HPDE6-E6E7 (cell line): ENCODE results near the gene CDC42EP3.

ENCODE experiments used
- DNase-seq: peaks from one replicate; pipeline ENCODE4 v3.0.0; 2011; ENCODE audit warnings: missing footprints; ENCODE audit errors: extremely low spot score

The CDC42EP3 gene, protein sequence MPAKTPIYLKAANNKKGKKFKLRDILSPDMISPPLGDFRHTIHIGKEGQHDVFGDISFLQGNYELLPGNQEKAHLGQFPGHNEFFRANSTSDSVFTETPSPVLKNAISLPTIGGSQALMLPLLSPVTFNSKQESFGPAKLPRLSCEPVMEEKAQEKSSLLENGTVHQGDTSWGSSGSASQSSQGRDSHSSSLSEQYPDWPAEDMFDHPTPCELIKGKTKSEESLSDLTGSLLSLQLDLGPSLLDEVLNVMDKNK

GRCh38 chr2:37671009-37671815 lies at the start of gene CDC42EP3:
TSS of gene CDC42EP3 (minus strand) at chr2:37671642. CDS start at chr2:37646587, 25,055 bp downstream.
- peak; percentile 42 for DNase-seq

GRCh38 chr2:37721201-37721560 lies 49.7 kb upstream of the CDC42EP3 start:
- no peak for DNase-seq

- DNase-seq: no peak
These were observed 49.2 kb upstream of the CDC42EP3 start for GRCh38 chr2:37720533-37721200.

DNA sequence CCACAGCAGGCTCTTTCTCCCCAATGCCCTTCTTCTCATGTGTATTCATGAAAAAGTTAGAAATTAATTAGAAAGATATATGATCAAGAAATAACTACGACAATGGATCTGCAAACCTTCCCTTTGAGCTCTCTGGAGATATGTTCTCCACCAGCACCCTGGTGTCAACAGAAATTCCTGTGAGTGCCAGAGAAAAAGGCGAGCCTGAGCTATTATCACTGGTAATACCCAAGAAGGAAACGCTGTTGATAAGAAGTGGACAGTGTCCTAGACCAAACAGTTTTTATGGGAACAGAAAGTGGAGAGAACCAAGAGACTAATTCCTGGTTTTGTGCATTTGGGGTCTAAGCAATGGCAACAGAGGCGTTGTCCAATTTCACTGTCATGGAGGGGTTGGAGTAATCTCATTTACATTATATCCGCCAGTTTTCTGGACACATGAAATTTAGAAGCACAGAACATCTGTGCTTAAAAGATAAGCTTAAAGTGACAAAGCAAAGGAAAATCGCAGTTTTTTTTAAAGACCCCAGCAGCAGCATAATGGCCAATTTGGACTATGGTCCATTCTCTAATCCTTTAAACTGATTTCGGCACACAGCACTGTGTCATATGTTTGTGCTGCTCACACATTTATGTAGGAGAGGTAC lies 47.2 kb upstream of the CDC42EP3 start:
- DNase-seq: no peak

DNA sequence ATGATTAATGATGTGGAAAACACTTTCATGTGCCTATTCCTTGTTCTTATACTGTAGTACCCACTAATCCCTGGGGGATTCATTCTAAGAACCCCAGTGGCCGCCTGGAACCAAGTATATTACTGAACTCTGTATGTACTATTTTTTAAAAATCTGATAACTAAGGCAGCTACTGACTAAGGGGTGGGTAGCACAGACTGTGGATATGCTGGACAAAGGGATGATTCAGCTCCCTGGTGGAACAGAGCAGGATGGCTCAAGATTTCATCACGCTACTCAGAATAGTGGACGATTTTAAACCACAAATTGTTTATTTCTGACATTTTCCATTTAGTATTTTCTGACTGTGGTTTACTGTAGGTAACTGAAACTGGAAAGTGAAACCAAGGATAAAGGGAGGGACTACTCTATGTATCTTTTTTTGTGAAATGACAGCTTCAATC lies 41.8 kb upstream of the CDC42EP3 start:
- peak; percentile 37 for DNase-seq

DNA sequence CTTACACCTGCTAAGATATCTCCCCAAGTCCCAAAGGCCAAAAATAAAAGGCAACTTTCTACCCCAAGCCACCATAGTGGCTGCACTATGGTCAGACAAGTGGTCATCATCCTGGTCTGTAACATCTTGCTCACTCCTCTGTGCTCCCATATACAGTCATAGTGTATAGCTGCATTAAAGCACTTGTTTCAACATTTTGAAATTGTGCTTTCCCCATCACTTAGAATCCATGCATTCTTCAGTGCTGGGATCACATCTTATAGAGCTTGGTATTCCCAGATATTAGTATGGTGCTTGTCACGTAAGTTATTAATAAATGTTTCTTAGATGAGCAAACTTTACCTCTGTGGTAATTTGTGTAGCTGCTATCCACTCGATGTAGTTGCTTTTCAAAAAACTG lies 40.4 kb upstream of the CDC42EP3 start:
- no peak for DNase-seq

DNA sequence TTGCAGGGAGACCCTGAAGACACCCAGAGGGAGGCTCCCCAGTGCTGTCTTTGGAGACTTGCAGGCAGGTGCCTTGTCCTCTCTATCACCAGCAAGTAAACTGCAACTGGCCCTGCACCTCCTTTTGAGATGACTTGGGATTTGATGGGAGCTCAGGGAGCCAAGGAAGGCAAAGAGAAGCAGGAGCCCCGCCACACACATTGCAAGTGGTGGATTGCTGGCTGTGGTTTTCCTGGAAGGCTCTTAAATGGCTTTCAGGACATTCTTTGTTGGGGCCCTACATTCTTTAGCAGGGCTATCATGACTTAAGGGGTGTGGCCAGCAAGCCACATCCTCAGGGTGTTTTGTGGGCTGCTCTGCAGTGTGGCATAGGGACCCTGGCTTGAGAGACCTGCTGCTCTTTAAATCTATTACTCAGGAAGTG lies 39.9 kb upstream of the CDC42EP3 start:
- DNase-seq: peak; percentile 50

GRCh38 chr2:37709111-37709510 lies 37.7 kb upstream of the CDC42EP3 start:
- no peak for DNase-seq

DNA sequence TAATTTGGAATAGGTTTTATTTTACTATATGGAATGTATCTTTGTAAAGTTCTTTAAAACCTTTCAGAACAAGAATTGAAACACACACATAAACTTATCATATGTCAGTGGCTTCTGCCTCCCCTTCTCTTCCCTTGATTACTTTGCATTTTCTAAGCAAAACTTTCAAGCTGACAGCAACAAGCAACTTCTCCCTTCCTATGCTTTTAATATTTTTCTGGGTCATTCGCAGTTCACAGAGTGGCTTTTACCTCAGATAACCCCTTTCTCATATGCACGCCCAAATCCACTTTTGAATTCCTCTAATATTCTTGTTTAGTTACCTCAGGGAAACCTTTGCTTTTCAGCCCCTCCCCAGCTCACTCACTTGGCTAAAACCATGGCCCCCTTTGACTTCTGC lies 36.7 kb upstream of the CDC42EP3 start:
- no peak for DNase-seq

- DNase-seq: no peak
These were observed 36.0 kb upstream of the CDC42EP3 start for GRCh38 chr2:37707393-37707792.

DNA sequence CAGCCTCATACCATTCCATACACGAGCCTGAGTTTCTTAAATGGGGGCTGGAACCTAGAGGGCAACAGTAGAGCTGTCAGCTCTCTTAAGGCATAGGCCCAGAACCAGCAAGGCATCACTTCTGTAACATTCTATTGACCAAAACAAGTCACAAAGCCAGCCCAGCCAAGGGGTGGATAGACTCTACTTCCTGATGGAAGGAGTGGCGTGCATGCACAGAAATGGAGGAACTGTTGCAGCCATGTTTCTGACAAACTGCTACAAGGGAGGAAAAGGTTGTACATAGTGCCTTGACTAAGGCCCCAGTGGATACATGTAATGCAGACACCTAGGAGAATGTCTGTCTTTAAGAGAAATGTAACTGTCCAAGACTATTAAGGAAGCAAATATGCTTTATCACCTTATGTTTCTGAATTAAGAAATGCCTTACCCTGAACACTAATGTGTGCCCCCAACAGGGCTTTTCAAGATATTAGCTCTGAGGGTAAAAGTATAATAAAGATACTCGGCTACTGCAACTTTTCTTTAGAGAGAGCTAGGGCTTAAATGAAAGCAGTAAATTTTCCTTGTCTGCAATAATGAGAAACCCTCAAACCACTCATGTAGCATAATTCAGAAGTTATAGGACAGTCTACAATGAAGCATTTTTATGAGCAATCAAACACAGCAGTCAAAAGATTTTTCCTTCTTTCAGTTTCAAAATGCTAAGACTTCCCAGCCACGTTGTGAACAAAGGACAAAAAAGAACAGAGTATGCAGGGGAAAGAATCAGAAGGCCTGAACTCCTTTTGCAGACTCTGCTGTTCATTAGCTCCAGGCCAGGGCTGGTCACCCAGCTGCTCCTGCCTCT lies 35.1 kb upstream of the CDC42EP3 start:
- no peak for DNase-seq

GRCh38 chr2:37705191-37705590 lies 33.7 kb upstream of the CDC42EP3 start:
- DNase-seq: no peak

DNA sequence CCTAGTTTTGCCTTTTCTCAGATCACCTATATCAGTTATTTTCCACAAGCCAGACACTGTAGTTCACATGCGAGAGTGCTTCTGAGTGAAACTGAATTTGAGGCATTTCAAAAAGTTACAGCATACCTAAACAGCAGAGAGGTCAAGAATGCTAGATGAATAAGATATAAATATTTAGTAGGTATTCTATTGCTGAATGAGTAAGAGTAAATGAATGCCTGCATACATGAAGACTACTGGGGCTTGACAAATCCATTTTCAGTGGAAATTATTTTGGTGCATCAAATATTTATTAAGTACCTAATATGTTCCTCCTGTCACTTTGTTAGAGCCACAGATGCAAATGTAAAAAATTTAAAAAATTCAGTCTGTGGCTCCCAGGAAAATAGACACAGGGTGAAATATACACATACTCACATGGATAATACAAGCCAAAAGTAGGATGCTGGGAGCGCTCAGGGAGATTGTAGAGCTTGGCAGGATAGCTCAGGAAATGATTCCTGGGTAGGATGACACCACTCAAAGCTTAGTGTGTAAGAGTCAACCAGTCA lies 27.6 kb upstream of the CDC42EP3 start:
- DNase-seq: no peak

DNA sequence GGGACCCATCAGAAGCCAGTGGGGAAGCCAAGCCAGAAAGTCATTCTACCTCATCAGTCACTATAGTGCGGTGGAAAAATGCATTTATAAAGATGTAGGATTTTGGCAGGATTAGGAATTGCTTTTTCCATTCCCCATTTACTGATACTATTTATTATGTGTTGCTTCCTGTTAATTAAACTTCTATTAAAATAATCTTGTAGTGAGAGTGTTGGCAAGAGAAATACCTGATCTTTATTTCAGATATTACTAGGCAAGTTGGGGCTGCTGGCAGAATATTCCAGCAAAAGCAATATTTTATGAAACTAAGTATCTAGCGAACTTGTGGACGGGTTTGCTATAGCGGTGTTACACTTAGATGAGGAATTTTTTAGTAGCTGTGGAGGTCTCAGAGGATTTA lies 23.9 kb upstream of the CDC42EP3 start:
- no peak for DNase-seq

GRCh38 chr2:37692711-37693110 lies 21.3 kb upstream of the CDC42EP3 start:
- DNase-seq: no peak

GRCh38 chr2:37689751-37690150 lies 18.3 kb upstream of the CDC42EP3 start:
- DNase-seq: no peak

DNA sequence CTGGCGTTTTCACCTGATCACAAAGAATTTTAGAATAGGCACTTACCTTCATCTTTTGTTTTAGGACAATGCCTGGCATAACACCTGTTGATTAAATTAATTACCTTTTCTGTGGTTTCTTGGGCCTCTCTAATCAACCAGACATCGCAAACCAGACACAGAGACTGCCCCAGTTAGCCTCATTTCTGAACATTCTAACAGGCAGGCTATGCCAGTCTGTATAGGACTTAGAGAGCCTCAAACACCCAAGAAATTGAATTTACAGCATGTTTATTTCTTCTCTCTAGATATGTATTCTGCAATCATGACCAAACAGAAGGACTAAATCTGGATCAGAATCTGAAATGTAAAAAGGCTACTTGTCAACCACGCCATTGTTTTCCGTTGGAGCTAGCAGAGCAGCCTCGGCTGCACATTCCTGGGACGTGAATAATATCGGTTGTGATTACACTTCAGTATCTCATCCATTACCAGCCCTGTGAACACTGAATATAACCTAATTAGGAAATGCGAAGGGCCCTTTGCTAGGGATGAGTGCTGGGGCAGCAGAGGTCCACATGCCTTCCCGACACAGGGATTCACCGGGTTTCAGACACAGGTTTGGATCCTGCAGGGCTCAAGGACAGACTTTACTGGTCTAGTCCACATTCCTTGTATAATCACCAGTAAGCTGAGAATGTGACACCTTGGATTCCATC lies 17.5 kb upstream of the CDC42EP3 start:
- DNase-seq: peak; percentile 70

- DNase-seq: no peak
These were observed 15.5 kb upstream of the CDC42EP3 start for GRCh38 chr2:37686792-37687526.

- DNase-seq: no peak
These were observed 13.4 kb upstream of the CDC42EP3 start for GRCh38 chr2:37684809-37685208.
